ENCODE data around the gene PDCD1LG2.

DNA sequence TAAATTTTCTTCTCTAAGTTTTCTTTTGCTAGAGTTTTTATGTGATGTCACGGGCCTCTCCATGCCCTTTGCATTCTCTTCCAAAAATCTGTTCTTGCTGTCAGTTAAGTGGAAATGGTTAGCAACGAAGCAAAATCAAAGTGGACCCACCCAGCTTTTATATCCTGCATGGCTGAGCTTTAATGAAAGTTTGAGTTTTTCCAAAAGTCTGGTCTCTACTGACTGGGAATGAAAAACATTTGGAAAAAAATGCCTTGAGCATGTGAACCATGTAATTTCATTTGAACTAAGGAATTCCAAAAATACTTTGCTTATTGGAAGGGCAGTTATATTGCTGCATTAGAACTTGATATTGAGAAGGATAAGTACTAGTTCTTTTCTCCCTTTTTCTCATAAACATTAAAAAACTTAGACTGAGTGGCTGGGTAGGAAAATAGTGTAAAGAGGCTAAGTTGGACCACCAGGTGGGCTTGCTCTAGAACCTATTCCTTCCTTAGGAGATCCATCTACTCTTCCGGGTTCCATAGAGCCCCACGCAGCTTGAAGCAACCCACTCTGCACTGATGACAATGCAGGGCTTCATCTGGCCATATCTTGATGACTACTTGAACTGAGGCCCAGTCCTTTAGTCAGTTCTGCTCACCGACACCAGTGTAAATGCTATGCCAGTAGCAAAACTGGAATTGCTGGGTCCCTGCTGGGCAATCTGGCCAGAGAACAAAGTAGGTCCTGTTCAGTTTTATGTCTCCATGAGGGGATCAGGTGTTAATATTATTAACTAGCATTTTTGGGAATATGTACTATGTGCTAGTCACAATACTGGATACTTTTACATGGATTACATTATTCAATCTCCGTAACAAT, 101.2 kb downstream of the PDCD1LG2 start:
- TF ChIP-seq, protein P1, sequence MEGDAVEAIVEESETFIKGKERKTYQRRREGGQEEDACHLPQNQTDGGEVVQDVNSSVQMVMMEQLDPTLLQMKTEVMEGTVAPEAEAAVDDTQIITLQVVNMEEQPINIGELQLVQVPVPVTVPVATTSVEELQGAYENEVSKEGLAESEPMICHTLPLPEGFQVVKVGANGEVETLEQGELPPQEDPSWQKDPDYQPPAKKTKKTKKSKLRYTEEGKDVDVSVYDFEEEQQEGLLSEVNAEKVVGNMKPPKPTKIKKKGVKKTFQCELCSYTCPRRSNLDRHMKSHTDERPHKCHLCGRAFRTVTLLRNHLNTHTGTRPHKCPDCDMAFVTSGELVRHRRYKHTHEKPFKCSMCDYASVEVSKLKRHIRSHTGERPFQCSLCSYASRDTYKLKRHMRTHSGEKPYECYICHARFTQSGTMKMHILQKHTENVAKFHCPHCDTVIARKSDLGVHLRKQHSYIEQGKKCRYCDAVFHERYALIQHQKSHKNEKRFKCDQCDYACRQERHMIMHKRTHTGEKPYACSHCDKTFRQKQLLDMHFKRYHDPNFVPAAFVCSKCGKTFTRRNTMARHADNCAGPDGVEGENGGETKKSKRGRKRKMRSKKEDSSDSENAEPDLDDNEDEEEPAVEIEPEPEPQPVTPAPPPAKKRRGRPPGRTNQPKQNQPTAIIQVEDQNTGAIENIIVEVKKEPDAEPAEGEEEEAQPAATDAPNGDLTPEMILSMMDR (IDR thresholded peaks at IDR 0.05): no peak
- TF ChIP-seq POLR2A (IDR thresholded peaks at IDR 0.05): no peak

All from right lobe of liver (tissue), 4 donors.